ENCODE measurements around the gene NTN1. TPM values are rescaled to one million over a fixed set of nuclear protein-coding genes. Genes with fewer than 3 reads are reported as not detected.

The NTN1 gene
- total RNA-seq, 2 donors from 2014 or later = 0.10 to 0.20 TPM

GRCh38 chr17:9116861-9117568, 95.7 kb downstream of the NTN1 start:
- Mint-ChIP-seq H3K4me3 (no peak overlapping the region), H3K9me3 (no peaks in the 10 kb centered on the region), H3K27ac (no peak overlapping the region), H3K4me1 (ENCODE audit: low read depth in 2 of 2) (peaks cover 3 to 7% of the 10 kb centered on the region in 2 donors), H3K27me3 (peaks cover 13 to 19% of the 10 kb centered on the region in 2 donors), H3K36me3 (no peaks in the 10 kb centered on the region)
- ATAC-seq (no peak), DNase-seq (ENCODE audit: low spot score) (no peak)

GRCh38 chr17:9120471-9120870, 99.2 kb downstream of the NTN1 start:
- DNase-seq (ENCODE audit: low spot score) = no peak
- H3K27ac Mint-ChIP-seq = no peak overlapping the region

GRCh38 chr17:9121186-9121820, 100.0 kb downstream of the NTN1 start:
- H3K27ac Mint-ChIP-seq = no peak overlapping the region

More at GRCh38 chr17:9120471-9120870, 99.2 kb downstream of the NTN1 start:
- Mint-ChIP-seq H3K27me3 (peaks cover 21 to 27% of the 10 kb centered on the region in 2 donors), H3K4me1 (ENCODE audit: low read depth in 2 of 2) (peaks cover 0 to 3% of the 10 kb centered on the region in 2 donors), H3K9me3 (no peaks in the 10 kb centered on the region), H3K36me3 (no peaks in the 10 kb centered on the region), H3K4me3 (no peak overlapping the region)
- ATAC-seq = no peak

GRCh38 chr17:9123594-9124553, 102.6 kb downstream of the NTN1 start:
- Mint-ChIP-seq H3K36me3 (no peaks in the 10 kb centered on the region), H3K27ac (no peak overlapping the region), H3K4me3 (no peak overlapping the region), H3K9me3 (no peaks in the 10 kb centered on the region), H3K4me1 (ENCODE audit: low read depth in 2 of 2) (no peaks in the 10 kb centered on the region), H3K27me3 (peaks cover 23 to 38% of the 10 kb centered on the region in 2 donors)
- ATAC-seq = peak in 1 of 2 donors; percentile 47
- no peak for DNase-seq (ENCODE audit: low spot score)

More at GRCh38 chr17:9121186-9121820, 100.0 kb downstream of the NTN1 start:
- ATAC-seq (peak in 1 of 2 donors; percentile 36), DNase-seq (ENCODE audit: low spot score) (no peak)
- H3K27me3 Mint-ChIP-seq = peaks cover 23 to 33% of the 10 kb centered on the region in 2 donors
- H3K9me3 Mint-ChIP-seq = no peaks in the 10 kb centered on the region
- peaks cover 0 to 2% of the 10 kb centered on the region in 2 donors for H3K4me1 Mint-ChIP-seq (ENCODE audit: low read depth in 2 of 2)
- no peak overlapping the region for H3K4me3 Mint-ChIP-seq
- H3K36me3 Mint-ChIP-seq = no peaks in the 10 kb centered on the region

- ATAC-seq (no peak), DNase-seq (ENCODE audit: low spot score) (no peak)
- peaks cover 23 to 38% of the 10 kb centered on the region in 2 donors for H3K27me3 Mint-ChIP-seq
- H3K36me3 Mint-ChIP-seq = no peaks in the 10 kb centered on the region
- H3K27ac Mint-ChIP-seq = no peak overlapping the region
- no peaks in the 10 kb centered on the region for H3K9me3 Mint-ChIP-seq
- H3K4me3 Mint-ChIP-seq = no peak overlapping the region
- H3K4me1 Mint-ChIP-seq (ENCODE audit: low read depth in 2 of 2) = no peaks in the 10 kb centered on the region
Observed at GRCh38 chr17:9124554-9124935, 103.2 kb downstream of the NTN1 start.

- no peak for ATAC-seq
- H3K4me1 Mint-ChIP-seq (ENCODE audit: low read depth in 2 of 2) = no peaks in the 10 kb centered on the region
- H3K27ac Mint-ChIP-seq = no peak overlapping the region
- DNase-seq (ENCODE audit: low spot score) = no peak
- H3K4me3 Mint-ChIP-seq = no peak overlapping the region
- H3K27me3 Mint-ChIP-seq = peaks cover 23 to 41% of the 10 kb centered on the region in 2 donors
- H3K9me3 Mint-ChIP-seq = no peaks in the 10 kb centered on the region
- H3K36me3 Mint-ChIP-seq = no peaks in the 10 kb centered on the region
Observed at GRCh38 chr17:9125722-9126121, 104.4 kb downstream of the NTN1 start.

- H3K4me1 Mint-ChIP-seq (ENCODE audit: low read depth in 2 of 2) = no peaks in the 10 kb centered on the region
- ATAC-seq (no peak), DNase-seq (ENCODE audit: low spot score) (no peak)
- peaks cover 18 to 38% of the 10 kb centered on the region in 2 donors for H3K27me3 Mint-ChIP-seq
- H3K4me3 Mint-ChIP-seq = no peak overlapping the region
- H3K27ac Mint-ChIP-seq = no peak overlapping the region
- no peaks in the 10 kb centered on the region for H3K9me3 Mint-ChIP-seq
- no peaks in the 10 kb centered on the region for H3K36me3 Mint-ChIP-seq
Observed at GRCh38 chr17:9127340-9127739, 106.0 kb downstream of the NTN1 start.

- ATAC-seq (no peak), DNase-seq (ENCODE audit: low spot score) (no peak)
- H3K36me3 Mint-ChIP-seq = no peaks in the 10 kb centered on the region
- no peak overlapping the region for H3K27ac Mint-ChIP-seq
- H3K27me3 Mint-ChIP-seq = peaks cover 9 to 21% of the 10 kb centered on the region in 2 donors
- no peaks in the 10 kb centered on the region for H3K4me1 Mint-ChIP-seq (ENCODE audit: low read depth in 2 of 2)
- H3K4me3 Mint-ChIP-seq = no peak overlapping the region
- no peaks in the 10 kb centered on the region for H3K9me3 Mint-ChIP-seq
Observed at GRCh38 chr17:9131371-9131770, 110.1 kb downstream of the NTN1 start.

- Mint-ChIP-seq H3K27me3 (peaks cover 4 to 12% of the 10 kb centered on the region in 2 donors), H3K4me1 (ENCODE audit: low read depth in 2 of 2) (no peaks in the 10 kb centered on the region), H3K36me3 (no peaks in the 10 kb centered on the region), H3K4me3 (no peak overlapping the region), H3K9me3 (no peaks in the 10 kb centered on the region), H3K27ac (no peak overlapping the region)
- no peak for DNase-seq (ENCODE audit: low spot score)
- no peak for ATAC-seq
Observed at GRCh38 chr17:9132291-9132690, 111.0 kb downstream of the NTN1 start.

- Mint-ChIP-seq H3K36me3 (no peaks in the 10 kb centered on the region), H3K4me3 (no peak overlapping the region), H3K9me3 (no peaks in the 10 kb centered on the region), H3K27ac (no peak overlapping the region), H3K27me3 (peaks cover 4 to 10% of the 10 kb centered on the region in 2 donors), H3K4me1 (ENCODE audit: low read depth in 2 of 2) (no peaks in the 10 kb centered on the region)
- no peak for ATAC-seq
- DNase-seq (ENCODE audit: low spot score) = no peak
Observed at GRCh38 chr17:9132944-9133610, 111.8 kb downstream of the NTN1 start.

- H3K4me3 Mint-ChIP-seq = no peak overlapping the region
- peaks cover 0 to 2% of the 10 kb centered on the region in 2 donors for H3K27me3 Mint-ChIP-seq
- H3K9me3 Mint-ChIP-seq = no peaks in the 10 kb centered on the region
- no peak for ATAC-seq
- no peaks in the 10 kb centered on the region for H3K36me3 Mint-ChIP-seq
- no peak overlapping the region for H3K27ac Mint-ChIP-seq
- no peak for DNase-seq (ENCODE audit: low spot score)
- no peaks in the 10 kb centered on the region for H3K4me1 Mint-ChIP-seq (ENCODE audit: low read depth in 2 of 2)
Observed at GRCh38 chr17:9138161-9138717, 116.9 kb downstream of the NTN1 start.

GRCh38 chr17:9139695-9140094, 118.4 kb downstream of the NTN1 start:
- Mint-ChIP-seq H3K27ac (no peak overlapping the region), H3K9me3 (no peaks in the 10 kb centered on the region), H3K4me3 (no peak overlapping the region), H3K36me3 (no peaks in the 10 kb centered on the region), H3K4me1 (ENCODE audit: low read depth in 2 of 2) (no peaks in the 10 kb centered on the region), H3K27me3 (no peaks in the 10 kb centered on the region)
- no peak for DNase-seq (ENCODE audit: low spot score)
- ATAC-seq = no peak

Measured in natural killer cell treated with Interleukin-12 subunit alpha and Interleukin-12 subunit beta and Interleukin-15 and Interleukin-18, amount 100 ng/mL, for 72 hours (primary cell).